ENCODE data around the gene CYP24A1. TPM values are rescaled to one million over a fixed set of nuclear protein-coding genes. Genes with fewer than 3 reads are reported as not detected.

CYP24A1 gene
- polyA plus RNA-seq, 1 of the 3 experiments (the other 2 are of a cell fraction): 8.8 TPM

- TF ChIP-seq IRF3 (IDR thresholded peaks at IDR 0.05; ENCODE audit: low read depth, low read length): no peak
- TF ChIP-seq EZH2phosphoT487 (IDR thresholded peaks at IDR 0.05; ENCODE audit: borderline replicate concordance, low read depth): no peak
- no peak for TF ChIP-seq RCOR1 (IDR thresholded peaks at IDR 0.05; ENCODE audit: low read length)
- TF ChIP-seq POLR2AphosphoS5 (IDR thresholded peaks at IDR 0.05; ENCODE audit: low read depth, low read length): peak; percentile 86
- TF ChIP-seq TCF12 (IDR thresholded peaks at IDR 0.05): peak; percentile 98
- TF ChIP-seq SMC3 (IDR thresholded peaks at IDR 0.05; ENCODE audit: low read depth, low read length): no peak
- no peak for TF ChIP-seq FOXJ3 (CRISPR knock-in tag; IDR thresholded peaks at IDR 0.05)
- no peak for TF ChIP-seq NRF1 (IDR thresholded peaks at IDR 0.05; ENCODE audit: low read depth, low read length)
- peak; percentile 68; the same call in 1 of the 2 replicates for TF ChIP-seq MEF2A (IDR thresholded peaks at IDR 0.05; ENCODE audit: borderline replicate concordance, low read depth)
- peak; percentile 82 for TF ChIP-seq RXRA (IDR thresholded peaks at IDR 0.05; ENCODE audit: borderline replicate concordance, low read depth)
- TF ChIP-seq MAX (IDR thresholded peaks at IDR 0.05; ENCODE audit: low read depth): peak; percentile 92
- peak; percentile 96 for TF ChIP-seq JUND (IDR thresholded peaks at IDR 0.05)
- TF ChIP-seq MXI1 (IDR thresholded peaks at IDR 0.05; ENCODE audit: low read depth, low read length): no peak
- peak; percentile 87; the same call in 1 of the 2 replicates for TF ChIP-seq FOXM1 (IDR thresholded peaks at IDR 0.05; ENCODE audit: low read depth)
- TF ChIP-seq FOSL2 (IDR thresholded peaks at IDR 0.05; ENCODE audit: borderline replicate concordance, low read depth): peak; percentile 96
- no peak for TF ChIP-seq USF2 (IDR thresholded peaks at IDR 0.05; ENCODE audit: borderline replicate concordance, low read depth, low read length)
- TF ChIP-seq REST (IDR thresholded peaks at IDR 0.05; ENCODE audit: low read depth, low read length): no peak
- TF ChIP-seq ELF1 (IDR thresholded peaks at IDR 0.05): peak; percentile 35; the same call in 1 of the 2 replicates
- TF ChIP-seq USF1 (IDR thresholded peaks at IDR 0.05; ENCODE audit: borderline replicate concordance, low read depth): no peak
- no peak for TF ChIP-seq GATA2 (CRISPR knock-in tag; IDR thresholded peaks at IDR 0.05)
- peak; percentile 41 to 93; a peak in 3 of 4 replicates for TF ChIP-seq EP300 (IDR thresholded peaks at IDR 0.05; ENCODE audit: borderline replicate concordance in 1 of 2, low read depth in 1 of 2, low read length in 1 of 2)
Observed at GRCh38 chr20:54132612-54133433, 41.0 kb downstream of the CYP24A1 start (continued).

Data from SK-N-SH (cell line).